ENCODE results near the gene SPG7.

The SPG7 gene

GRCh38 chr16:89467382-89467781 lies 40.8 kb upstream of the SPG7 start:
- H3K4me3 ChIP-seq (replicated peaks; ENCODE audit: low read depth, low read length) = no peak overlapping the region
- no peak for DNase-seq (ENCODE audit: low read depth)
- no peak for TF ChIP-seq CTCF (IDR thresholded peaks at IDR 0.05; ENCODE audit: low read length, missing control alignments)

- no peak overlapping the region for H3K4me3 ChIP-seq (replicated peaks; ENCODE audit: low read depth, low read length)
- no peak for DNase-seq (ENCODE audit: low read depth)
- TF ChIP-seq CTCF (IDR thresholded peaks at IDR 0.05; ENCODE audit: low read length, missing control alignments) = no peak
These were observed 35.5 kb upstream of the SPG7 start for GRCh38 chr16:89472711-89473075.

- no peak overlapping the region for H3K4me3 ChIP-seq (replicated peaks; ENCODE audit: low read depth, low read length)
- no peak for TF ChIP-seq CTCF (IDR thresholded peaks at IDR 0.05; ENCODE audit: low read length, missing control alignments)
- DNase-seq (ENCODE audit: low read depth) = no peak
These were observed 35.0 kb upstream of the SPG7 start for GRCh38 chr16:89473136-89473712.

- TF ChIP-seq CTCF (IDR thresholded peaks at IDR 0.05; ENCODE audit: low read length, missing control alignments) = no peak
- peak; percentile 68 for DNase-seq (ENCODE audit: low read depth)
- H3K4me3 ChIP-seq (replicated peaks; ENCODE audit: low read depth, low read length) = no peak overlapping the region
These were observed 34.3 kb upstream of the SPG7 start for GRCh38 chr16:89473791-89474414.

GRCh38 chr16:89475144-89475543 lies 33.1 kb upstream of the SPG7 start:
- TF ChIP-seq CTCF (IDR thresholded peaks at IDR 0.05; ENCODE audit: low read length, missing control alignments) = no peak

GRCh38 chr16:89476379-89476778 lies 31.8 kb upstream of the SPG7 start:
- TF ChIP-seq CTCF (IDR thresholded peaks at IDR 0.05; ENCODE audit: low read length, missing control alignments) = no peak
- H3K4me3 ChIP-seq (replicated peaks; ENCODE audit: low read depth, low read length) = no peak overlapping the region
- no peak for DNase-seq (ENCODE audit: low read depth)

More at GRCh38 chr16:89475144-89475543, 33.1 kb upstream of the SPG7 start:
- H3K4me3 ChIP-seq (replicated peaks; ENCODE audit: low read depth, low read length) = no peak overlapping the region
- no peak for DNase-seq (ENCODE audit: low read depth)

GRCh38 chr16:89476811-89477261 lies 31.4 kb upstream of the SPG7 start:
- no peak for TF ChIP-seq CTCF (IDR thresholded peaks at IDR 0.05; ENCODE audit: low read length, missing control alignments)
- H3K4me3 ChIP-seq (replicated peaks; ENCODE audit: low read depth, low read length) = no peak overlapping the region
- no peak for DNase-seq (ENCODE audit: low read depth)
